ENCODE data around the gene UTY. TPM values are rescaled to one million over a fixed set of nuclear protein-coding genes. Genes with fewer than 3 reads are reported as not detected.

Gene UTY
- total and polyA plus RNA-seq, 2 donors (not counting 3 experiments of a cell fraction or from before 2014, with no cell fraction given): 4.8 to 17.9 TPM

GRCh38 chrY:13416869-13417661 is 62.8 kb downstream of the UTY start:
- H4K20me1 ChIP-seq (replicated peaks; ENCODE audit: control insufficient read depth, extremely low read depth, insufficient read depth, low read length): peaks cover 2% of the 10 kb centered on the region
- H3K4me1 ChIP-seq (ENCODE audit: control insufficient read depth, extremely low read depth, insufficient read depth, low read length): no peaks in the 10 kb centered on the region
- intact Hi-C loops (cut with micrococcal nuclease) (no loop called here), dilution Hi-C loops (cut with MboI; ENCODE audit: extremely low pct_ligation_motif_present, low sequenced_read_pairs) (no loop called here)
- H3K79me2 ChIP-seq (ENCODE audit: control insufficient read depth, insufficient read depth, low read length): peaks cover 40% of the 10 kb centered on the region
- H3K9ac ChIP-seq (replicated peaks; ENCODE audit: extremely low read depth, insufficient read depth, low read length): no peak overlapping the region
- H3K36me3 ChIP-seq (ENCODE audit: control insufficient read depth in 2 of 2, extremely low read depth in 1 of 2, insufficient read depth in 2 of 2, low read length in 2 of 2): no peaks in the 10 kb centered on the region
- no peak overlapping the region for H3K4me3 ChIP-seq (replicated peaks in 1 of 3; ENCODE audit: insufficient read depth in 1 of 3, low read depth in 1 of 3, low read length in 3 of 3)
- no peaks in the 10 kb centered on the region for H3K9me1 ChIP-seq (replicated peaks; ENCODE audit: control insufficient read depth, extremely low read depth, insufficient read depth, low read length)
- no peak overlapping the region for H3K27ac ChIP-seq (ENCODE audit: insufficient read depth, low read depth, low read length)
- no peak for TF ChIP-seq MAX (IDR thresholded peaks at IDR 0.05; ENCODE audit: insufficient read depth, insufficient read length)
- no peak for TF ChIP-seq POLR2AphosphoS5 (IDR thresholded peaks at IDR 0.05; ENCODE audit: insufficient read depth, low read depth, low read length)
- no TSS peak for BruUV-seq (replicated peaks)
- FAIRE-seq (no peak), DNase-seq (ENCODE audit: low read depth, low spot score) (no peak)
- no peak overlapping the region for H2AFZ ChIP-seq (ENCODE audit: low read depth, low read length)
- POLR2A ChIA-PET: no interaction called here
- no peaks in the 10 kb centered on the region for H3K9me3 ChIP-seq (replicated peaks; ENCODE audit: control insufficient read depth, insufficient read depth, low read length)
- CTCF ChIA-PET: no interaction called here
- H3K4me2 ChIP-seq (ENCODE audit: insufficient read depth, low read length): no peak overlapping the region
- no peaks in the 10 kb centered on the region for H3K27me3 ChIP-seq (ENCODE audit: control insufficient read depth in 2 of 2, insufficient read depth in 2 of 2, low read length in 2 of 2)

- dilution Hi-C loops (cut with MboI; ENCODE audit: extremely low pct_ligation_motif_present, low sequenced_read_pairs) (no loop called here), intact Hi-C loops (cut with micrococcal nuclease) (no loop called here)
- Histone ChIP-seq H3K4me2 (ENCODE audit: insufficient read depth, low read length) (no peak overlapping the region), H3K9ac (replicated peaks; ENCODE audit: extremely low read depth, insufficient read depth, low read length) (no peak overlapping the region), H3K9me1 (replicated peaks; ENCODE audit: control insufficient read depth, extremely low read depth, insufficient read depth, low read length) (no peaks in the 10 kb centered on the region), H3K9me3 (replicated peaks; ENCODE audit: control insufficient read depth, insufficient read depth, low read length) (no peaks in the 10 kb centered on the region), H3K79me2 (ENCODE audit: control insufficient read depth, insufficient read depth, low read length) (peaks cover 29% of the 10 kb centered on the region), H4K20me1 (replicated peaks; ENCODE audit: control insufficient read depth, extremely low read depth, insufficient read depth, low read length) (peaks cover 2% of the 10 kb centered on the region), H3K4me1 (ENCODE audit: control insufficient read depth, extremely low read depth, insufficient read depth, low read length) (no peaks in the 10 kb centered on the region), H3K27me3 (ENCODE audit: control insufficient read depth in 2 of 2, insufficient read depth in 2 of 2, low read length in 2 of 2) (no peaks in the 10 kb centered on the region), H3K36me3 (ENCODE audit: control insufficient read depth in 2 of 2, extremely low read depth in 1 of 2, insufficient read depth in 2 of 2, low read length in 2 of 2) (no peaks in the 10 kb centered on the region), H3K27ac (ENCODE audit: insufficient read depth, low read depth, low read length) (no peak overlapping the region), H2AFZ (ENCODE audit: low read depth, low read length) (no peak overlapping the region), H3K4me3 (replicated peaks in 1 of 3; ENCODE audit: insufficient read depth in 1 of 3, low read depth in 1 of 3, low read length in 3 of 3) (no peak overlapping the region)
- TF ChIP-seq MYC (IDR thresholded peaks at IDR 0.05; ENCODE audit: low read depth, low read length): no peak
- TF ChIP-seq POLR2A (IDR thresholded peaks at IDR 0.05; ENCODE audit: low read depth, low read length): no peak
- no peak for TF ChIP-seq MAX (IDR thresholded peaks at IDR 0.05; ENCODE audit: insufficient read depth, insufficient read length)
- TF ChIP-seq EZH2 (IDR thresholded peaks at IDR 0.05; ENCODE audit: borderline replicate concordance, low read depth, low read length, severe bottlenecking): no peak
- TF ChIP-seq JUN (IDR thresholded peaks at IDR 0.05; ENCODE audit: borderline replicate concordance, insufficient read depth, insufficient read length, low read depth): no peak
- TF ChIP-seq GATA2 (IDR thresholded peaks at IDR 0.05; ENCODE audit: insufficient read depth, insufficient read length, low read depth, low read length): no peak
- no peak for TF ChIP-seq POLR2AphosphoS5 (IDR thresholded peaks at IDR 0.05; ENCODE audit: insufficient read depth, low read depth, low read length)
- no peak for TF ChIP-seq FOS (IDR thresholded peaks at IDR 0.05; ENCODE audit: borderline replicate concordance, insufficient read depth, low read length)
- TF ChIP-seq CTCF (IDR thresholded peaks at IDR 0.05; ENCODE audit: extremely low read depth in 1 of 2, insufficient read depth in 1 of 2, low read depth in 1 of 2, low read length in 2 of 2): no peak
- no peak for DNase-seq (ENCODE audit: low read depth, low spot score)
- POLR2A ChIA-PET: no interaction called here
- no peak for FAIRE-seq
- BruUV-seq (replicated peaks): no TSS peak
- CTCF ChIA-PET: no interaction called here
Observed at GRCh38 chrY:13415556-13415955, 64.3 kb downstream of the UTY start.
